PFSK-1 (cell line): ENCODE results near the gene TRERF1.

Source experiments
- FOXP2 ChIP-seq: optimal IDR thresholded peaks from 2 replicates; pipeline ENCODE3; 2011; ENCODE audit warnings: borderline replicate concordance, control low read depth, inconsistent platforms; ENCODE audit not compliant: insufficient read depth; ENCODE audit errors: extremely low read length, extremely low read depth
- POLR2AphosphoS5 ChIP-seq: IDR thresholded peaks from 2 replicates; pipeline ENCODE4 v1.6.1; 2012; ENCODE audit warnings: low read depth, mild to moderate bottlenecking, control low read depth, low read length, moderate library complexity
- REST ChIP-seq, 2 experiments: IDR thresholded peaks; 2 replicates each; pipeline versions ENCODE4 v1.6.1 to v1.8.0; 2011 to 2012; ENCODE audit warnings: low read depth in 2 of 2, low read length in 2 of 2, control low read depth in 1 of 2, inconsistent platforms in 1 of 2, mild to moderate bottlenecking in 1 of 2, moderate library complexity in 1 of 2; ENCODE audit not compliant: insufficient read depth in 1 of 2
- SIN3A ChIP-seq: IDR thresholded peaks from 2 replicates; pipeline ENCODE4 v1.6.1; 2012; ENCODE audit warnings: mild to moderate bottlenecking, low read length, moderate library complexity, borderline replicate concordance; ENCODE audit not compliant: insufficient read depth
- TAF1 ChIP-seq: IDR thresholded peaks from 2 replicates; pipeline ENCODE4 v1.6.1; 2012; ENCODE audit warnings: low read length, control low read depth, borderline replicate concordance; ENCODE audit not compliant: insufficient read depth

- TF ChIP-seq REST (IDR thresholded peaks at IDR 0.05; ENCODE audit: insufficient read depth in 1 of 2, low read depth in 2 of 2, low read length in 2 of 2): no peak
- no peak for TF ChIP-seq POLR2AphosphoS5
- TF ChIP-seq SIN3A: no peak
- no peak for TF ChIP-seq TAF1
- no peak for TF ChIP-seq FOXP2
These were observed 158.2 kb downstream of the TRERF1 start for GRCh38 chr6:42293386-42293977.
